Smooth muscle cell (in vitro differentiated cells): ENCODE measurements around the gene CNTN5. TPM values are rescaled to one million over a fixed set of nuclear protein-coding genes. Genes with fewer than 3 reads are reported as not detected.

Experiments used
- DNase-seq: peaks from one replicate; lab custom pipeline; 2025; ENCODE audit not compliant: unreplicated experiment; lab: John Stamatoyannopoulos, UW
- H2AFZ ChIP-seq: fragments of 200-600 bp; sonication (generic); 2 replicates; pipeline ENCODE4 v1.6.0; 2016; ENCODE audit warnings: antibody characterized with exemption, low read depth, mild to moderate bottlenecking
- H3F3A ChIP-seq: fragments of 200-600 bp; sonication (generic); 2 replicates; pipeline ENCODE4 v1.6.0; 2017; ENCODE audit warnings: antibody characterized with exemption, low read depth
- H3K27ac ChIP-seq: fragments of 200-600 bp; sonication (generic); 2 replicates; pipeline ENCODE4 v1.5.1; 2016; ENCODE audit warnings: low read depth, mild to moderate bottlenecking
- H3K27me3 ChIP-seq: fragments of 200-600 bp; sonication (generic); 2 replicates; pipeline ENCODE4 v1.6.1; 2016; ENCODE audit warnings: low read depth, mild to moderate bottlenecking
- H3K36me3 ChIP-seq: fragments of 200-600 bp; sonication (generic); 2 replicates; pipeline ENCODE4 v1.5.1; 2016; ENCODE audit warnings: low read depth
- H3K4me1 ChIP-seq: fragments of 200-600 bp; sonication (generic); 2 replicates; pipeline ENCODE4 v1.5.1; 2016; ENCODE audit warnings: low read depth
- H3K4me2 ChIP-seq: fragments of 200-600 bp; sonication (generic); 2 replicates; pipeline ENCODE4 v1.6.0; 2016; ENCODE audit warnings: mild to moderate bottlenecking
- H3K4me3 ChIP-seq: fragments of 200-600 bp; sonication (generic); 2 replicates; pipeline ENCODE4 v1.5.1; 2016; ENCODE audit warnings: mild to moderate bottlenecking
- H3K79me2 ChIP-seq: fragments of 200-600 bp; sonication (generic); 2 replicates; pipeline ENCODE4 v1.6.0; 2016; ENCODE audit warnings: low read depth, mild to moderate bottlenecking
- H3K9ac ChIP-seq: fragments of 200-600 bp; sonication (generic); 2 replicates; pipeline ENCODE4 v1.6.0; 2016; ENCODE audit warnings: low read depth
- H3K9me3 ChIP-seq: fragments of 200-600 bp; sonication (generic); replicated peaks from 2 replicates; pipeline ENCODE4 v1.5.1; 2016; ENCODE audit warnings: low read depth
- H4K20me1 ChIP-seq: fragments of 200-600 bp; sonication (generic); 2 replicates; pipeline ENCODE4 v1.6.0; 2016; ENCODE audit warnings: low read depth
- CTCF ChIP-seq: fragments of 200-600 bp; sonication (generic); IDR thresholded peaks from 2 replicates; pipeline ENCODE4 v1.5.1; 2017; ENCODE audit warnings: borderline replicate concordance, mild to moderate bottlenecking, antibody characterized with exemption; ENCODE audit not compliant: insufficient read depth, poor library complexity, severe bottlenecking
- WGBS: methylation state at CpG from one replicate; pipeline ENCODE4 v1.1.7; 2016; ENCODE audit warnings: low lambda C conversion rate; 5-methylcytosine and 5-hydroxymethylcytosine counted together
- polyA plus RNA-seq: library from polyadenylated mRNA; unstranded; fragments of >200 nt; fragmentation: Nextera tagmentation; extraction: Ambion mirVana; gene quantifications from 2 replicates; pipeline ENCODE4 v1.2.1, GENCODE V29; 2016
- total RNA-seq: library from RNA; depleted of rRNA; stranded (reverse); fragments of >200 nt; gene quantifications from 2 replicates; pipeline ENCODE4 v1.2.3, GENCODE V29; 2014

Gene CNTN5
- total and polyA plus RNA-seq, 2 experiments from 2014 or later: 0.97 to 3.1 TPM

GRCh38 chr11:99320769-99321290 is 300.1 kb downstream of the CNTN5 start:
- DNase-seq: no peak
- WGBS: 76% methylated on average over 4 of the region's 4 CpGs
- Histone ChIP-seq H3K36me3 (no peaks in the 10 kb centered on the region), H3K27ac (no peak overlapping the region), H3K9ac (no peak overlapping the region), H3K4me1 (no peaks in the 10 kb centered on the region), H3K4me3 (no peak overlapping the region), H3K9me3 (no peaks in the 10 kb centered on the region), H3F3A (no peaks in the 10 kb centered on the region), H2AFZ (no peak overlapping the region), H3K79me2 (no peaks in the 10 kb centered on the region), H3K4me2 (no peak overlapping the region), H4K20me1 (no peaks in the 10 kb centered on the region), H3K27me3 (no peaks in the 10 kb centered on the region)
- TF ChIP-seq CTCF: no peak

GRCh38 chr11:99325847-99326246 is 305.1 kb downstream of the CNTN5 start:
- Histone ChIP-seq H3K4me3 (peak overlapping the region; percentile 26), H3K36me3 (no peaks in the 10 kb centered on the region), H3K79me2 (no peaks in the 10 kb centered on the region), H3K9me3 (no peaks in the 10 kb centered on the region), H3K9ac (peak overlapping the region; percentile 66), H3F3A (no peaks in the 10 kb centered on the region), H2AFZ (peak overlapping the region; percentile 61), H3K4me1 (no peaks in the 10 kb centered on the region), H4K20me1 (no peaks in the 10 kb centered on the region), H3K27me3 (no peaks in the 10 kb centered on the region), H3K4me2 (peak overlapping the region; percentile 69), H3K27ac (peak overlapping the region; percentile 89)
- TF ChIP-seq CTCF: no peak
- 39% methylated on average over 8 of the region's 8 CpGs for whole genome bisulfite sequencing
- no peak for DNase-seq

GRCh38 chr11:99327066-99327465 is 306.3 kb downstream of the CNTN5 start:
- 97% methylated on average over 1 of the region's 1 CpG for WGBS
- Histone ChIP-seq H4K20me1 (no peaks in the 10 kb centered on the region), H3F3A (no peaks in the 10 kb centered on the region), H3K4me2 (no peak overlapping the region), H3K36me3 (no peaks in the 10 kb centered on the region), H3K27ac (no peak overlapping the region), H3K9ac (no peak overlapping the region), H2AFZ (no peak overlapping the region), H3K27me3 (no peaks in the 10 kb centered on the region), H3K9me3 (no peaks in the 10 kb centered on the region), H3K4me3 (no peak overlapping the region), H3K4me1 (no peaks in the 10 kb centered on the region), H3K79me2 (no peaks in the 10 kb centered on the region)
- no peak for DNase-seq
- TF ChIP-seq CTCF: no peak

- no peak for TF ChIP-seq CTCF
- no peak overlapping the region for H3K4me3 ChIP-seq
- DNase-seq: no peak
Measured at GRCh38 chr11:99327527-99327926, 306.8 kb downstream of the CNTN5 start.

More at GRCh38 chr11:99327527-99327926, 306.8 kb downstream of the CNTN5 start:
- no peaks in the 10 kb centered on the region for H3F3A ChIP-seq
- H3K9me3 ChIP-seq: no peaks in the 10 kb centered on the region
- H3K9ac ChIP-seq: no peak overlapping the region
- WGBS: 93% methylated on average over 3 of the region's 3 CpGs
- no peaks in the 10 kb centered on the region for H4K20me1 ChIP-seq
- H3K4me1 ChIP-seq: no peaks in the 10 kb centered on the region
- no peak overlapping the region for H2AFZ ChIP-seq
- H3K4me2 ChIP-seq: no peak overlapping the region
- no peaks in the 10 kb centered on the region for H3K36me3 ChIP-seq
- H3K27me3 ChIP-seq: no peaks in the 10 kb centered on the region
- no peaks in the 10 kb centered on the region for H3K79me2 ChIP-seq
- H3K27ac ChIP-seq: no peak overlapping the region
